Esophagus muscularis mucosa (tissue), 4 donors: ENCODE data around the gene KLHL5. TPM values are rescaled to one million over a fixed set of nuclear protein-coding genes. Genes with fewer than 3 reads are reported as not detected.
"Not testable (repeated sequence)": the region's sequence is repeated elsewhere in the genome, so short reads cannot be mapped to it uniquely, and the experiment has no call there.

Experiments used
- DNase-seq: peaks from one replicate; pipeline ENCODE4 v3.0.0-alpha.2; 2017; ENCODE audit errors: extremely low spot score
- H3K27ac ChIP-seq, 4 donors: fragments of 200-600 bp; sonication (generic); replicated peaks in 1 of 4; 1 replicate in 3 of 4; 2 replicates in 1 of 4; pipeline ENCODE4 v1.5.1; 2016 to 2019; ENCODE audit warnings: mild to moderate bottlenecking in 1 of 4
- H3K27me3 ChIP-seq, 4 donors: fragments of 200-600 bp; sonication (generic); one replicate each; pipeline versions ENCODE4 v1.5.1 to v1.6.0; 2016 to 2019
- H3K36me3 ChIP-seq, 4 donors: fragments of 200-600 bp; sonication (generic); one replicate each; pipeline ENCODE4 v1.5.1; 2016 to 2019
- H3K4me1 ChIP-seq, 4 donors: fragments of 200-600 bp; sonication (generic); one replicate each; pipeline ENCODE4 v1.5.1; 2016 to 2019
- H3K4me3 ChIP-seq, 4 donors: fragments of 200-600 bp; sonication (generic); 1 replicate in 2 of 4; 2 replicates in 2 of 4; pipeline ENCODE4 v1.5.1; 2016 to 2019; ENCODE audit warnings: mild to moderate bottlenecking in 4 of 4, moderate library complexity in 1 of 4
- H3K9me3 ChIP-seq, 4 donors: fragments of 200-600 bp; sonication (generic); 1 replicate in 3 of 4; 2 replicates in 1 of 4; pipeline ENCODE4 v1.5.1; 2016 to 2019
- CTCF ChIP-seq, 3 experiments: fragments of 200-600 bp in 2 of 3; fragments of 450-650 bp in 1 of 3; sonication (generic) in 2 of 3; IDR thresholded peaks; one replicate each; pipeline ENCODE4 v1.5.1; 2017 to 2019; ENCODE audit warnings: antibody characterized with exemption in 3 of 3, mild to moderate bottlenecking in 2 of 3, moderate library complexity in 1 of 3
- EP300 ChIP-seq: sonication (generic); formaldehyde crosslinking; IDR thresholded peaks from one replicate; pipeline ENCODE4 v1.6.1; 2017; ENCODE audit warnings: antibody characterized with exemption
- POLR2A ChIP-seq: fragments of 450-650 bp; IDR thresholded peaks from one replicate; pipeline ENCODE4 v1.6.1; 2017; ENCODE audit warnings: antibody characterized with exemption, moderate library complexity, mild to moderate bottlenecking, low read depth
- POLR2AphosphoS5 ChIP-seq, 2 donors: sonication (generic); formaldehyde crosslinking; IDR thresholded peaks; one replicate each; pipeline ENCODE4 v1.6.1; 2017; ENCODE audit warnings: antibody characterized with exemption in 2 of 2
- WGBS: methylation state at CpG from one replicate; pipeline ENCODE4 v1.1.5; 2018; 5-methylcytosine and 5-hydroxymethylcytosine counted together
- intact Hi-C: fragments of 100-400 bp; cut with DNase I; formaldehyde crosslinking; loops from one replicate; pipeline ENCODE4 v1.15.1; 2023
- total RNA-seq, 4 donors: library from RNA; depleted of rRNA; stranded (reverse); fragments of >200 nt; gene quantifications; one replicate each; pipeline versions ENCODE4 v1.1.0 to v1.2.1, GENCODE V29; 2016

The KLHL5 gene
- total RNA-seq, 4 donors from 2014 or later = 92.7 to 187 (median 111) TPM

GRCh38 chr4:39124885-39125599 lies 63.0 kb downstream of the KLHL5 start:
- intact Hi-C loops = no loop called here
- no peaks in the 10 kb centered on the region for H3K4me1 ChIP-seq
- no peaks in the 10 kb centered on the region for H3K27me3 ChIP-seq
- TF ChIP-seq POLR2AphosphoS5 (IDR thresholded peaks at IDR 0.05) = no peak
- no peak for TF ChIP-seq CTCF (IDR thresholded peaks at IDR 0.05)
- no peak for TF ChIP-seq EP300
- TF ChIP-seq POLR2A = no peak
- 93% methylated on average over 9 of the region's 9 CpGs for WGBS
- H3K36me3 ChIP-seq = peaks cover 0 to 8% (median 4%) of the 10 kb centered on the region in 4 donors
- H3K9me3 ChIP-seq = no peaks in the 10 kb centered on the region
- no peak for DNase-seq
- no peak overlapping the region for H3K4me3 ChIP-seq
- H3K27ac ChIP-seq = no peak overlapping the region

- no peaks in the 10 kb centered on the region for H3K9me3 ChIP-seq
- no peak for DNase-seq
- H3K27me3 ChIP-seq = no peaks in the 10 kb centered on the region
- H3K4me1 ChIP-seq = no peaks in the 10 kb centered on the region
- TF ChIP-seq CTCF (IDR thresholded peaks at IDR 0.05) (no peak), POLR2AphosphoS5 (IDR thresholded peaks at IDR 0.05) (no peak), EP300 (no peak), POLR2A (no peak)
- peaks cover 0 to 8% (median 4%) of the 10 kb centered on the region in 4 donors for H3K36me3 ChIP-seq
- intact Hi-C loops = no loop called here
- WGBS = 81% methylated on average over 3 of the region's 3 CpGs
- H3K4me3 ChIP-seq = no peak overlapping the region
- H3K27ac ChIP-seq = no peak overlapping the region
These were observed 63.6 kb downstream of the KLHL5 start for GRCh38 chr4:39125600-39125985.

- Histone ChIP-seq H3K9me3 (no peaks in the 10 kb centered on the region), H3K4me3 (no peak overlapping the region), H3K27ac (no peak overlapping the region), H3K36me3 (peaks cover 0 to 8% (median 2%) of the 10 kb centered on the region in 4 donors), H3K27me3 (no peaks in the 10 kb centered on the region), H3K4me1 (no peaks in the 10 kb centered on the region)
- WGBS = 95% methylated on average over 11 of the region's 11 CpGs
- DNase-seq = no peak
- intact Hi-C loops = no loop called here
- no peak for TF ChIP-seq CTCF (IDR thresholded peaks at IDR 0.05)
- TF ChIP-seq EP300 = no peak
- TF ChIP-seq POLR2AphosphoS5 (IDR thresholded peaks at IDR 0.05) = no peak
- TF ChIP-seq POLR2A = no peak
These were observed 64.4 kb downstream of the KLHL5 start for GRCh38 chr4:39126256-39127095.

- Histone ChIP-seq H3K9me3 (no peaks in the 10 kb centered on the region), H3K4me3 (no peak overlapping the region), H3K36me3 (no peaks in the 10 kb centered on the region), H3K27me3 (no peaks in the 10 kb centered on the region), H3K4me1 (peaks cover 8 to 11% (median 8%) of the 10 kb centered on the region in 4 donors), H3K27ac (no peak overlapping the region)
- no peak for DNase-seq
- TF ChIP-seq EP300 (no peak), POLR2AphosphoS5 (IDR thresholded peaks at IDR 0.05) (no peak)
- WGBS = 97% methylated on average over 3 of the region's 3 CpGs
- intact Hi-C loops = no loop called here
These were observed 71.6 kb downstream of the KLHL5 start for GRCh38 chr4:39133623-39134022.

GRCh38 chr4:39134683-39135306 lies 72.8 kb downstream of the KLHL5 start:
- intact Hi-C loops = loop anchor here (1.0 kb wide), 1 partner anchor 232 kb away; no protein-coding TSS in a partner anchor
- H3K9me3 ChIP-seq = no peaks in the 10 kb centered on the region
- DNase-seq = no peak
- WGBS = 32% methylated on average over 2 of the region's 2 CpGs
- H3K36me3 ChIP-seq = no peaks in the 10 kb centered on the region
- H3K27me3 ChIP-seq = no peaks in the 10 kb centered on the region
- peaks cover 8 to 11% (median 8%) of the 10 kb centered on the region in 4 donors for H3K4me1 ChIP-seq
- H3K27ac ChIP-seq = no peak overlapping the region
- H3K4me3 ChIP-seq = no peak overlapping the region
- TF ChIP-seq POLR2A (no peak), POLR2AphosphoS5 (IDR thresholded peaks at IDR 0.05) (no peak), EP300 (no peak), CTCF (IDR thresholded peaks at IDR 0.05) (no peak)

GRCh38 chr4:39138227-39138626 lies 76.2 kb downstream of the KLHL5 start:
- H3K9me3 ChIP-seq, H3K36me3 ChIP-seq, intact Hi-C loops, H3K4me3 ChIP-seq, H3K27ac ChIP-seq, H3K27me3 ChIP-seq, DNase-seq: not testable (repeated sequence)
- WGBS = 85% methylated on average over 3 of the region's 3 CpGs
- H3K4me1 ChIP-seq = peaks cover 8 to 11% (median 8%) of the 10 kb centered on the region in 4 donors
